Trophoblast cell (in vitro differentiated cells and primary cell): ENCODE measurements around the gene SAV1.

Experiments used
- DNase-seq, 2 donors: peaks; one replicate each; pipeline ENCODE4 v3.0.0-alpha.2; 2016
- H2AFZ ChIP-seq: 2 replicates; pipeline ENCODE4 v1.6.1; 2013; ENCODE audit warnings: low read length, moderate library complexity, mild to moderate bottlenecking; ENCODE audit not compliant: insufficient read depth, poor library complexity
- H2AK5ac ChIP-seq: 2 replicates; pipeline ENCODE4 v1.6.1; 2013; ENCODE audit warnings: mild to moderate bottlenecking, low read length
- H2BK120ac ChIP-seq: 2 replicates; pipeline ENCODE4 v1.6.1; 2013; ENCODE audit warnings: low read length, mild to moderate bottlenecking, moderate library complexity; ENCODE audit not compliant: insufficient read depth, poor library complexity
- H2BK12ac ChIP-seq: 2 replicates; pipeline ENCODE4 v1.6.1; 2013; ENCODE audit warnings: mild to moderate bottlenecking, low read length, moderate library complexity
- H2BK5ac ChIP-seq: 2 replicates; pipeline ENCODE4 v1.6.1; 2013; ENCODE audit warnings: low read length, low read depth, moderate library complexity, mild to moderate bottlenecking; ENCODE audit not compliant: poor library complexity
- H3K14ac ChIP-seq: 2 replicates; pipeline ENCODE4 v1.6.1; 2013; ENCODE audit warnings: mild to moderate bottlenecking, low read length
- H3K18ac ChIP-seq: 2 replicates; pipeline ENCODE4 v1.6.1; 2013; ENCODE audit warnings: mild to moderate bottlenecking, low read length
- H3K23ac ChIP-seq: 2 replicates; pipeline ENCODE4 v1.6.1; 2013; ENCODE audit warnings: low read length
- H3K27ac ChIP-seq: 2 replicates; pipeline ENCODE4 v1.5.1; 2013; ENCODE audit warnings: low read depth, mild to moderate bottlenecking, inconsistent platforms, low read length, moderate library complexity
- H3K27me3 ChIP-seq: 2 replicates; pipeline ENCODE4 v1.6.1; 2013; ENCODE audit warnings: inconsistent platforms, mild to moderate bottlenecking, low read length, moderate library complexity; ENCODE audit not compliant: insufficient read depth
- H3K36me3 ChIP-seq, 2 experiments: 1 replicate in 1 of 2; 2 replicates in 1 of 2; pipeline ENCODE4 v1.6.1; 2013; ENCODE audit warnings: low read length in 2 of 2, mild to moderate bottlenecking in 2 of 2, moderate library complexity in 1 of 2; ENCODE audit not compliant: insufficient read depth in 2 of 2, control insufficient read depth in 1 of 2
- H3K4ac ChIP-seq: 2 replicates; pipeline ENCODE4 v1.6.1; 2013; ENCODE audit warnings: low read depth, mild to moderate bottlenecking, low read length, moderate library complexity
- H3K4me1 ChIP-seq, 2 experiments: 1 replicate in 1 of 2; 2 replicates in 1 of 2; pipeline ENCODE4 v1.6.1; 2013; ENCODE audit warnings: low read length in 2 of 2, mild to moderate bottlenecking in 2 of 2, moderate library complexity in 1 of 2; ENCODE audit not compliant: insufficient read depth in 2 of 2, control insufficient read depth in 1 of 2
- H3K4me2 ChIP-seq: 2 replicates; pipeline ENCODE4 v1.6.1; 2013; ENCODE audit warnings: inconsistent platforms, mild to moderate bottlenecking, low read length, moderate library complexity
- H3K4me3 ChIP-seq: 2 replicates; pipeline ENCODE4 v1.5.1; 2013; ENCODE audit warnings: mild to moderate bottlenecking, low read depth, low read length, inconsistent platforms
- H3K79me1 ChIP-seq: one replicate; pipeline ENCODE4 v1.6.1; 2013; ENCODE audit warnings: low read length
- H3K79me2 ChIP-seq: 2 replicates; pipeline ENCODE4 v1.6.1; 2013; ENCODE audit warnings: low read length, mild to moderate bottlenecking; ENCODE audit not compliant: control insufficient read depth, insufficient read depth, poor library complexity
- H3K9ac ChIP-seq: 2 replicates; pipeline ENCODE4 v1.6.1; 2013; ENCODE audit warnings: mild to moderate bottlenecking, low read length
- H3K9me3 ChIP-seq: 2 replicates; pipeline ENCODE4 v1.6.1; 2013; ENCODE audit warnings: low read depth, mild to moderate bottlenecking, control low read depth, inconsistent platforms, low read length; ENCODE audit not compliant: insufficient read depth
- H4K12ac ChIP-seq: 2 replicates; pipeline ENCODE4 v1.6.1; 2013; ENCODE audit warnings: low read depth, mild to moderate bottlenecking, low read length, moderate library complexity
- H4K8ac ChIP-seq: 2 replicates; pipeline ENCODE4 v1.6.1; 2013; ENCODE audit warnings: low read depth, mild to moderate bottlenecking, low read length, moderate library complexity
- H4K91ac ChIP-seq: one replicate; pipeline ENCODE4 v1.6.1; 2013; ENCODE audit warnings: low read depth, mild to moderate bottlenecking, low read length, moderate library complexity
- WGBS: extraction: QIAGEN DNeasy Blood & Tissue Kit; methylation state at CpG from one replicate; pipeline ENCODE4 v1.1.7; 2013; ENCODE audit warnings: missing lambda C conversion rate; ENCODE audit not compliant: insufficient read length, insufficient coverage; ENCODE audit errors: extremely low coverage; 5-methylcytosine and 5-hydroxymethylcytosine counted together

SAV1 gene

DNA sequence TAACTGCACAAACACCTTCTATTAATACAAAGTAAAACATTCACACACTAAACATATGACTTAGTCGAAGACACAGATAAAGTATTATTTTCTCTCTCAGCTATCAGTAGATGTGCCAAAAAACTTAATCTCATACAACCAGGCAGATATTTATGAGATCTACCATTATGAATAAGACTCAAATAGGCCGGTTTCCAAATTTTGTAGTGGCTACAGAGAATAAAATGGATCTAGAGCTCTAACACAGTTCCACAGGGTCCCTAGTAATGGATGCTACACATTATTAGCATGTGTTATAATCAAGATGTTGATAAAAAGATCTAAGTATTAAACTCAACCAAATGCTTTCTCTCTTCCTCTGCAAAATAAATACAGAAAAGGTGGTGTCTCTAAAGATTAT lies 10.4 kb downstream of the SAV1 start:
- no peaks in the 10 kb centered on the region for H3K9me3 ChIP-seq
- WGBS = no CpG with 5 or more reads among the region's 2 CpGs

DNA sequence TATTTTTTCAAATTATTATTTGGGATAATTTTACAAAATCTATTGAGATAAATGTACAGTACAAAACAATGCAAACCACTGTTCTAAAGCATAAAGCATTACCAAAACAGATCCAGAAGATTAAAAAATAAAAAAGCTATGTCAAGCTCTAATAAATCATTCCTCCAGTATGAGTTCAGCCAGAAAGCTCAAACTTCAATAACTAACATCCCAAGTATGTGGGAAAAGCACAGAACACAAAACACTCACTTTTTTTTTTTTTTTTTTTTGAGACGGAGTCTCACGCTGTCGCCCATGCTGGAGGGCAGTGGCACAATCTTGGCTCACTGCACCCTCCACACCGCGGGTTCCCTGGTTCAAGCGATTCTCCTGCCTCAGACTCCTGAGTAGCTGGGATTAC lies 11.3 kb downstream of the SAV1 start:
- no peak overlapping the region for H3K23ac ChIP-seq
- no peak overlapping the region for H2BK5ac ChIP-seq
- no peaks in the 10 kb centered on the region for H3K9me3 ChIP-seq
- no peak overlapping the region for H2BK120ac ChIP-seq
- no peak overlapping the region for H3K4ac ChIP-seq
- H2BK12ac ChIP-seq = no peak overlapping the region
- H3K27me3 ChIP-seq = no peaks in the 10 kb centered on the region
- no peak overlapping the region for H3K27ac ChIP-seq
- H3K79me2 ChIP-seq = no peaks in the 10 kb centered on the region
- H4K8ac ChIP-seq = no peak overlapping the region
- H3K4me1 ChIP-seq = peaks cover 9% of the 10 kb centered on the region in 2 experiments
- no peak overlapping the region for H4K12ac ChIP-seq
- H3K4me2 ChIP-seq = no peak overlapping the region
- no peak overlapping the region for H3K4me3 ChIP-seq
- no peak overlapping the region for H4K91ac ChIP-seq
- H3K36me3 ChIP-seq = no peaks in the 10 kb centered on the region
- H3K14ac ChIP-seq = no peak overlapping the region
- no peak overlapping the region for H3K9ac ChIP-seq
- no CpG with 5 or more reads among the region's 6 CpGs for WGBS
- no peak overlapping the region for H3K18ac ChIP-seq
- H3K79me1 ChIP-seq = peaks cover 2% of the 10 kb centered on the region
- no peak overlapping the region for H2AFZ ChIP-seq
- no peak overlapping the region for H2AK5ac ChIP-seq
- DNase-seq = no peak

More for the DNA sequence above, 10.4 kb downstream of the SAV1 start:
- Histone ChIP-seq H2AFZ (no peak overlapping the region), H3K4ac (no peak overlapping the region), H3K4me3 (no peak overlapping the region), H3K18ac (no peak overlapping the region), H2BK5ac (no peak overlapping the region), H4K12ac (no peak overlapping the region), H3K36me3 (no peaks in the 10 kb centered on the region), H2BK120ac (no peak overlapping the region), H3K27me3 (no peaks in the 10 kb centered on the region), H4K91ac (no peak overlapping the region), H3K79me1 (peaks cover 2% of the 10 kb centered on the region), H2AK5ac (no peak overlapping the region), H3K9ac (no peak overlapping the region), H3K27ac (no peak overlapping the region), H3K4me1 (peaks cover 9% of the 10 kb centered on the region in 2 experiments), H3K79me2 (no peaks in the 10 kb centered on the region), H3K23ac (no peak overlapping the region), H3K14ac (no peak overlapping the region), H3K4me2 (no peak overlapping the region), H2BK12ac (no peak overlapping the region), H4K8ac (no peak overlapping the region)
- DNase-seq = no peak

DNA sequence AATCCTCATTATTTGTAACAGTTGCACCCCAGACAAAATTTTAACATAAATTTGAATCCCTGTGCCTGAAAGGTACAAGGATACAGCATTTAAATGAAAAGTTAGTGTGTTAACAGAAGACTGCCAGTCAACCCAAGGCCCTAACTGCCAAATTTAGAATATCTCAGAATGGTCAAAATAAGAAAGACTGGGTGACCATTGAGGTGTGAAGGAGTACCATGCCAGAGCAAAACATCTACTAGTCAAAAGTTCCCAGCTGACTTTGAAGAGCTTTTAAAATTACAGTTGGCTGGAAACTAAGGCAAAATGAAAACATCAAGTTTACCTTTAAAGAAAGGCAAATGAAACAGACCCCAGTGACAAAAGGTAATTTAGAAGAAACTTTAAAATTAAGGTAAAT lies 18.4 kb downstream of the SAV1 start:
- DNase-seq = no peak
- Histone ChIP-seq H2BK12ac (no peak overlapping the region), H3K36me3 (peaks cover 0 to 3% of the 10 kb centered on the region in 2 experiments), H3K79me1 (no peaks in the 10 kb centered on the region), H4K12ac (no peak overlapping the region), H4K91ac (no peak overlapping the region), H3K4ac (no peak overlapping the region), H3K27me3 (no peaks in the 10 kb centered on the region), H4K8ac (no peak overlapping the region), H3K4me3 (no peak overlapping the region), H3K18ac (no peak overlapping the region), H3K14ac (no peak overlapping the region), H2BK120ac (no peak overlapping the region), H2AFZ (no peak overlapping the region), H3K23ac (no peak overlapping the region), H2BK5ac (no peak overlapping the region), H3K4me1 (no peaks in the 10 kb centered on the region), H3K79me2 (no peaks in the 10 kb centered on the region), H3K9me3 (no peaks in the 10 kb centered on the region), H3K27ac (no peak overlapping the region), H3K9ac (no peak overlapping the region), H3K4me2 (no peak overlapping the region), H2AK5ac (no peak overlapping the region)

DNA sequence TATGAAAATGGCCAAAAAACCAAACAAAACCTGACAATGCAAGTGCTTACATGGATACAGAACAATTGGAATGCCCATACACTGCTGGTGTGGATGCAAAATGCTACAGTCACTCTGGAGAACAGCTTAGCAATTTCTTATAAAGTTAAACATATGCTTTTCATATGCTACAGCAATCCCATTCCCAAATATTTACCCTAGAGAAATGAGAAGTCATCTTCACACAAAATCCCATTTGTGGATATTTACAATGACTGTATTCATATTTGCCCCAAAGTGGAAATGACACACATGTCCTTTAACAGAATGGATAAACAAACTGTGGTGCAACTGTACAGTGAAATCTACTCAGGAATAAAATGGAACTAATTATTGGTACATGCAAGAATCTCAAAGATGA lies 20.4 kb downstream of the SAV1 start:
- Histone ChIP-seq H4K8ac (no peak overlapping the region), H4K12ac (no peak overlapping the region), H3K36me3 (peaks cover 2 to 3% of the 10 kb centered on the region in 2 experiments)

More for the DNA sequence above, 20.4 kb downstream of the SAV1 start:
- Histone ChIP-seq H3K18ac (no peak overlapping the region), H4K91ac (no peak overlapping the region), H3K27me3 (no peaks in the 10 kb centered on the region), H3K79me2 (no peaks in the 10 kb centered on the region), H3K9me3 (no peaks in the 10 kb centered on the region), H3K4me1 (no peaks in the 10 kb centered on the region), H3K79me1 (no peaks in the 10 kb centered on the region), H2BK5ac (no peak overlapping the region), H3K23ac (no peak overlapping the region), H3K9ac (no peak overlapping the region), H3K4me3 (no peak overlapping the region), H2BK120ac (no peak overlapping the region), H3K4me2 (no peak overlapping the region), H2AK5ac (no peak overlapping the region), H2BK12ac (no peak overlapping the region), H3K4ac (no peak overlapping the region), H3K27ac (no peak overlapping the region), H2AFZ (no peak overlapping the region), H3K14ac (no peak overlapping the region)
- DNase-seq = no peak
